NCI-H748 (cell line): ENCODE data around the gene XG.
"Not testable (repeated sequence)": the region's sequence is repeated elsewhere in the genome, so short reads cannot be mapped to it uniquely, and the experiment has no call there.

ENCODE experiments used
- DNase-seq: peaks from one replicate; lab custom pipeline; 2025; ENCODE audit not compliant: unreplicated experiment; lab: John Stamatoyannopoulos, UW

XG gene

GRCh38 chrX:2774776-2775175 is 22.9 kb downstream of the XG start:
- DNase-seq = no peak

- DNase-seq = not testable (repeated sequence)
Observed at GRCh38 chrX:2780472-2781225, 28.8 kb downstream of the XG start.

- DNase-seq = no peak
Observed at GRCh38 chrX:2781226-2781571, 29.4 kb downstream of the XG start.

GRCh38 chrX:2781698-2782097 is 29.9 kb downstream of the XG start:
- DNase-seq = no peak

GRCh38 chrX:2782171-2782570 is 30.3 kb downstream of the XG start:
- DNase-seq = no peak

- no peak for DNase-seq
Observed at GRCh38 chrX:2782778-2783177, 30.9 kb downstream of the XG start.

GRCh38 chrX:2784026-2784425 is 32.2 kb downstream of the XG start:
- no peak for DNase-seq

GRCh38 chrX:2785538-2785937 is 33.7 kb downstream of the XG start:
- no peak for DNase-seq

GRCh38 chrX:2788980-2789379 is 37.1 kb downstream of the XG start:
- DNase-seq = no peak

- DNase-seq = no peak
Observed at GRCh38 chrX:2789569-2789968, 37.7 kb downstream of the XG start.

- DNase-seq = no peak
Observed at GRCh38 chrX:2793752-2794151, 41.9 kb downstream of the XG start.

GRCh38 chrX:2794336-2794735 is 42.5 kb downstream of the XG start:
- no peak for DNase-seq

GRCh38 chrX:2796808-2797207 is 45.0 kb downstream of the XG start:
- not testable (repeated sequence) for DNase-seq

- DNase-seq = no peak
Observed at GRCh38 chrX:2799369-2799768, 47.5 kb downstream of the XG start.

- DNase-seq = not testable (repeated sequence)
Observed at GRCh38 chrX:2799980-2800379, 48.1 kb downstream of the XG start.

GRCh38 chrX:2801223-2801622 is 49.4 kb downstream of the XG start:
- DNase-seq = no peak

- DNase-seq = not testable (repeated sequence)
Observed at GRCh38 chrX:2802376-2803090, 50.7 kb downstream of the XG start.

- not testable (repeated sequence) for DNase-seq
Observed at GRCh38 chrX:2803486-2803885, 51.6 kb downstream of the XG start.

- not testable (repeated sequence) for DNase-seq
Observed at GRCh38 chrX:2804106-2804843, 52.4 kb downstream of the XG start.

- DNase-seq = not testable (repeated sequence)
Observed at GRCh38 chrX:2804858-2805257, 53.0 kb downstream of the XG start.

- no peak for DNase-seq
Observed at GRCh38 chrX:2811271-2811670, 59.4 kb downstream of the XG start.
